PC-3 (cell line): ENCODE results near the gene LTBP1. TPM values are rescaled to one million over a fixed set of nuclear protein-coding genes. Genes with fewer than 3 reads are reported as not detected.

Experiments used
- ATAC-seq: fragments of 200-7000 bp; cut with Tn5 transposase; 2 replicates; pipeline ENCODE4 v1.9.1; 2020; ENCODE audit warnings: mild to moderate bottlenecking, moderate library complexity
- BruUV-seq: library from RNA; stranded (reverse); fragments of 400-500 nt; replicated peaks from 2 replicates; lab custom pipeline; 2021; lab: Mats Ljungman, UMichigan
- CTCF ChIA-PET: fragments of 300-600 bp; sonication (Branson Sonifier 250); formaldehyde crosslinking; loops from one replicate; lab custom pipeline; 2022; ENCODE audit warnings: antibody characterized with exemption; lab: Charles Lee
- POLR2A ChIA-PET: fragments of 300-600 bp; sonication (Branson Sonifier 250); formaldehyde crosslinking; loops from one replicate; lab custom pipeline; 2022; ENCODE audit warnings: antibody characterized with exemption; ENCODE audit not compliant: unreplicated experiment; lab: Charles Lee
- DNase-seq: peaks from one replicate; pipeline ENCODE4 v3.0.0-alpha.2; 2015
- H2AFZ ChIP-seq: fragments of 300-600 bp; sonication (generic); 2 replicates; pipeline ENCODE4 v1.6.0; 2016; ENCODE audit warnings: antibody characterized with exemption, low read length
- H3F3A ChIP-seq: fragments of 300-600 bp; sonication (generic); one replicate; pipeline ENCODE4 v1.6.0; 2017; ENCODE audit warnings: antibody characterized with exemption, low read length, control low read depth, mild to moderate bottlenecking; ENCODE audit not compliant: unreplicated experiment
- H3K27ac ChIP-seq: fragments of 300-600 bp; sonication (generic); 2 replicates; pipeline ENCODE4 v1.5.1; 2016; ENCODE audit warnings: mild to moderate bottlenecking, low read length
- H3K27me3 ChIP-seq: fragments of 300-600 bp; sonication (generic); 2 replicates; pipeline ENCODE4 v1.6.1; 2016; ENCODE audit warnings: low read length, mixed read lengths
- H3K36me3 ChIP-seq: fragments of 300-600 bp; sonication (generic); 2 replicates; pipeline ENCODE4 v1.6.1; 2016; ENCODE audit warnings: low read depth, mixed run types, low read length, mixed read lengths
- H3K4me1 ChIP-seq: fragments of 300-600 bp; sonication (generic); 2 replicates; pipeline ENCODE4 v1.5.1; 2016; ENCODE audit warnings: low read length; ENCODE audit not compliant: insufficient read depth
- H3K4me2 ChIP-seq: fragments of 300-600 bp; sonication (generic); 2 replicates; pipeline ENCODE4 v1.6.0; 2016; ENCODE audit warnings: low read length
- H3K4me3 ChIP-seq: fragments of 300-600 bp; sonication (generic); 2 replicates; pipeline ENCODE4 v1.5.1; 2016; ENCODE audit warnings: mild to moderate bottlenecking, low read length, mixed read lengths
- H3K79me2 ChIP-seq: fragments of 300-600 bp; sonication (generic); 2 replicates; pipeline ENCODE4 v1.6.1; 2017; ENCODE audit warnings: low read length, mixed read lengths
- H3K9ac ChIP-seq: fragments of 300-600 bp; sonication (generic); 2 replicates; pipeline ENCODE4 v1.6.0; 2016; ENCODE audit warnings: mild to moderate bottlenecking, low read length
- H3K9me2 ChIP-seq: fragments of 300-600 bp; sonication (generic); replicated peaks from 2 replicates; pipeline ENCODE4 v1.6.1; 2016; ENCODE audit warnings: mixed run types, low read length, mixed read lengths
- H3K9me3 ChIP-seq: fragments of 300-600 bp; sonication (generic); 2 replicates; pipeline ENCODE4 v1.6.1; 2016; ENCODE audit warnings: low read length, mixed read lengths
- H4K20me1 ChIP-seq: fragments of 300-600 bp; sonication (generic); 2 replicates; pipeline ENCODE4 v1.6.1; 2016; ENCODE audit warnings: low read length, mixed read lengths
- CTCF ChIP-seq: fragments of 300-600 bp; sonication (generic); conservative IDR thresholded peaks from 2 replicates; pipeline ENCODE4 v1.5.1; 2017; ENCODE audit warnings: antibody characterized with exemption, low read depth, mild to moderate bottlenecking, low read length
- EZH2 ChIP-seq: fragments of 300-600 bp; sonication (generic); IDR thresholded peaks from one replicate; pipeline ENCODE4 v1.6.1; 2017; ENCODE audit warnings: antibody characterized with exemption, mild to moderate bottlenecking, low read length; ENCODE audit not compliant: unreplicated experiment
- EZH2phosphoT487 ChIP-seq: fragments of 300-600 bp; sonication (generic); IDR thresholded peaks from 2 replicates; pipeline ENCODE4 v1.6.1; 2018; ENCODE audit warnings: mild to moderate bottlenecking, antibody characterized with exemption, low read length, borderline replicate concordance
- intact Hi-C: fragments of 100-400 bp; cut with micrococcal nuclease; formaldehyde crosslinking; loops from 2 replicates; pipeline ENCODE4 v1.9.0; 2023
- total RNA-seq: library from RNA; depleted of rRNA; stranded (reverse); fragments of >200 nt; gene quantifications from 2 replicates; pipeline ENCODE4 v1.2.3, GENCODE V29; 2014

Gene LTBP1
- total RNA-seq, 1 experiment from 2014 or later = 45.9 TPM

GRCh38 chr2:33372940-33373553 is 426.3 kb downstream of the LTBP1 start:
- ATAC-seq = peak; percentile 45; the same call in 1 of the 2 replicates
- ChIA-PET POLR2A (no interaction called here), CTCF (no interaction called here)
- H3K9me3 ChIP-seq = no peaks in the 10 kb centered on the region
- no peaks in the 10 kb centered on the region for H3K9me2 ChIP-seq
- peak overlapping the region; percentile 50 for H3K27ac ChIP-seq
- H3K27me3 ChIP-seq = no peaks in the 10 kb centered on the region
- H3K4me1 ChIP-seq = peaks cover 8% of the 10 kb centered on the region; the same call in 1 of the 2 replicates
- H3F3A ChIP-seq = no peaks in the 10 kb centered on the region
- H3K36me3 ChIP-seq = no peaks in the 10 kb centered on the region
- DNase-seq = peak; percentile 86
- no peak for TF ChIP-seq EZH2
- TF ChIP-seq CTCF = peak; percentile 90
- TF ChIP-seq EZH2phosphoT487 = no peak
- no peak overlapping the region for H3K4me2 ChIP-seq
- intact Hi-C loops = loop anchor here (1.0 to 10.0 kb wide), 4 partner anchors 71 to 598 kb away; no protein-coding TSS in a partner anchor
- H3K4me3 ChIP-seq = no peak overlapping the region
- no peaks in the 10 kb centered on the region for H4K20me1 ChIP-seq
- no peaks in the 10 kb centered on the region for H3K79me2 ChIP-seq
- no TSS peak for BruUV-seq
- no peak overlapping the region for H2AFZ ChIP-seq
- H3K9ac ChIP-seq = peak overlapping the region; percentile 45

DNA sequence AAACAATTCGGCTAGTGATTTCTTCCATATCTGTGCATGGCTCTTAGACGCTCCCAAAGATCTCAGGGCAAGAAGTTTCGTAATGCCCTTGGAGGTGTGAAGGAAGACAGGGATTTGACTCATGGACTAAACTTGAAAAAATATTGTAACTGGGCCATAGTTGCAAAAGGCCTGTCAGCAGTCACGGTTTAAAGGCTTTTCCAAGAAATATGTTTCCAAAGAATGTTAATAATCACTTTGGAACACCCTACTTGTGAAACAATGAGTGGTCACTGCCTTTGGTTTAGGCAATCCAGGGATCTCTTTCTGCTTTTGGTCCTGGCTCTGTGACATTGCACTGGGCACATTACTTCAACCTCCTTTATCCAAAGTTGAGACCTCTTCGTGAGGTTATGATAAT is 427.2 kb downstream of the LTBP1 start:
- peak overlapping the region; percentile 30 for H3K27ac ChIP-seq
- peak; percentile 11 for DNase-seq
- peak overlapping the region; percentile 20 for H3K9ac ChIP-seq
- no peak overlapping the region for H3K4me2 ChIP-seq
- no peaks in the 10 kb centered on the region for H3F3A ChIP-seq
- H3K9me3 ChIP-seq = no peaks in the 10 kb centered on the region
- H3K9me2 ChIP-seq = no peaks in the 10 kb centered on the region
- ChIA-PET CTCF (no interaction called here), POLR2A (no interaction called here)
- H3K4me3 ChIP-seq = no peak overlapping the region
- no peaks in the 10 kb centered on the region for H4K20me1 ChIP-seq
- intact Hi-C loops = loop anchor here (1.0 to 10.0 kb wide), 4 partner anchors 72 to 599 kb away; no protein-coding TSS in a partner anchor
- H2AFZ ChIP-seq = no peak overlapping the region
- no peaks in the 10 kb centered on the region for H3K36me3 ChIP-seq
- no peak for TF ChIP-seq CTCF
- no peak for TF ChIP-seq EZH2
- no peak for TF ChIP-seq EZH2phosphoT487
- no peaks in the 10 kb centered on the region for H3K79me2 ChIP-seq
- ATAC-seq = no peak
- no peaks in the 10 kb centered on the region for H3K27me3 ChIP-seq
- H3K4me1 ChIP-seq = peaks cover 8% of the 10 kb centered on the region; the same call in 1 of the 2 replicates
- BruUV-seq = no TSS peak

DNA sequence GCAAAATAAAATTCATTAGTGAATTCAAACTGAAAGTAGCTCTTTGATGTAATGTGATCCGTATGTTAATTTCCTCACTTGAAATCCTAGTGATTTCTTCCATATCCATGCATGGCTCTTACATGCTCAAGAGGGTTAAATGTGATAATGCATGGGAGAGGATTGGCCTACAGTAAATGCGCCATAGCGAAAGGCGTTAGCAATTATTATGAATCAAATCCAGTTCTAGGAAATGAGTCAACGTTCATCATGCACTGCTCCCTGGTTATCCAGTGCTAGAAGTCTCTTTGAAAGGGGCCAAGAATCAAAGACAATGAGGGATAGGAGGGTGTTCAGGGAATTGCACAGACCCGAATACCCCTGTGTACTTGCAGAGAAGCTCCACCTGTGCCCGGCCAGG is 428.3 kb downstream of the LTBP1 start:
- no peaks in the 10 kb centered on the region for H3K36me3 ChIP-seq
- DNase-seq (peak; percentile 75), ATAC-seq (peak; percentile 75)
- TF ChIP-seq EZH2phosphoT487 = no peak
- no peak for TF ChIP-seq CTCF
- TF ChIP-seq EZH2 = no peak
- no peaks in the 10 kb centered on the region for H3F3A ChIP-seq
- H3K4me2 ChIP-seq = 0 out of 2 replicates have a peak overlapping the region, but pooled peaks have one; percentile 10
- BruUV-seq = no TSS peak
- no peaks in the 10 kb centered on the region for H3K79me2 ChIP-seq
- CTCF ChIA-PET = interaction anchor here (0.6 kb wide), 1 partner anchor 523 kb away, joined by 6 read pairs; no protein-coding TSS in a partner anchor
- H3K4me1 ChIP-seq = peaks cover 8% of the 10 kb centered on the region; the same call in 1 of the 2 replicates
- peak overlapping the region; percentile 20; the same call in 1 of the 2 replicates for H3K9ac ChIP-seq
- no peaks in the 10 kb centered on the region for H3K9me3 ChIP-seq
- POLR2A ChIA-PET = no interaction called here
- H3K27ac ChIP-seq = peak overlapping the region; percentile 30
- H4K20me1 ChIP-seq = no peaks in the 10 kb centered on the region
- no peak overlapping the region for H3K4me3 ChIP-seq
- H2AFZ ChIP-seq = no peak overlapping the region
- intact Hi-C loops = loop anchor here (10.0 kb wide), 1 partner anchor 600 kb away; no protein-coding TSS in a partner anchor
- H3K27me3 ChIP-seq = no peaks in the 10 kb centered on the region
- H3K9me2 ChIP-seq = no peaks in the 10 kb centered on the region
